Smooth muscle cell (in vitro differentiated cells): ENCODE measurements around the gene CADM2. TPM values are rescaled to one million over a fixed set of nuclear protein-coding genes. Genes with fewer than 3 reads are reported as not detected.

Source experiments
- DNase-seq: peaks from one replicate; lab custom pipeline; 2025; ENCODE audit not compliant: unreplicated experiment; lab: John Stamatoyannopoulos, UW
- H2AFZ ChIP-seq: fragments of 200-600 bp; sonication (generic); 2 replicates; pipeline ENCODE4 v1.6.0; 2016; ENCODE audit warnings: antibody characterized with exemption, low read depth, mild to moderate bottlenecking
- H3F3A ChIP-seq: fragments of 200-600 bp; sonication (generic); 2 replicates; pipeline ENCODE4 v1.6.0; 2017; ENCODE audit warnings: antibody characterized with exemption, low read depth
- H3K27ac ChIP-seq: fragments of 200-600 bp; sonication (generic); 2 replicates; pipeline ENCODE4 v1.5.1; 2016; ENCODE audit warnings: low read depth, mild to moderate bottlenecking
- H3K27me3 ChIP-seq: fragments of 200-600 bp; sonication (generic); 2 replicates; pipeline ENCODE4 v1.6.1; 2016; ENCODE audit warnings: low read depth, mild to moderate bottlenecking
- H3K36me3 ChIP-seq: fragments of 200-600 bp; sonication (generic); 2 replicates; pipeline ENCODE4 v1.5.1; 2016; ENCODE audit warnings: low read depth
- H3K4me1 ChIP-seq: fragments of 200-600 bp; sonication (generic); 2 replicates; pipeline ENCODE4 v1.5.1; 2016; ENCODE audit warnings: low read depth
- H3K4me2 ChIP-seq: fragments of 200-600 bp; sonication (generic); 2 replicates; pipeline ENCODE4 v1.6.0; 2016; ENCODE audit warnings: mild to moderate bottlenecking
- H3K4me3 ChIP-seq: fragments of 200-600 bp; sonication (generic); 2 replicates; pipeline ENCODE4 v1.5.1; 2016; ENCODE audit warnings: mild to moderate bottlenecking
- H3K79me2 ChIP-seq: fragments of 200-600 bp; sonication (generic); 2 replicates; pipeline ENCODE4 v1.6.0; 2016; ENCODE audit warnings: low read depth, mild to moderate bottlenecking
- H3K9ac ChIP-seq: fragments of 200-600 bp; sonication (generic); 2 replicates; pipeline ENCODE4 v1.6.0; 2016; ENCODE audit warnings: low read depth
- H3K9me3 ChIP-seq: fragments of 200-600 bp; sonication (generic); replicated peaks from 2 replicates; pipeline ENCODE4 v1.5.1; 2016; ENCODE audit warnings: low read depth
- H4K20me1 ChIP-seq: fragments of 200-600 bp; sonication (generic); 2 replicates; pipeline ENCODE4 v1.6.0; 2016; ENCODE audit warnings: low read depth
- CTCF ChIP-seq: fragments of 200-600 bp; sonication (generic); IDR thresholded peaks from 2 replicates; pipeline ENCODE4 v1.5.1; 2017; ENCODE audit warnings: borderline replicate concordance, mild to moderate bottlenecking, antibody characterized with exemption; ENCODE audit not compliant: insufficient read depth, poor library complexity, severe bottlenecking
- WGBS: methylation state at CpG from one replicate; pipeline ENCODE4 v1.1.7; 2016; ENCODE audit warnings: low lambda C conversion rate; 5-methylcytosine and 5-hydroxymethylcytosine counted together
- polyA plus RNA-seq: library from polyadenylated mRNA; unstranded; fragments of >200 nt; fragmentation: Nextera tagmentation; extraction: Ambion mirVana; gene quantifications from 2 replicates; pipeline ENCODE4 v1.2.1, GENCODE V29; 2016
- total RNA-seq: library from RNA; depleted of rRNA; stranded (reverse); fragments of >200 nt; gene quantifications from 2 replicates; pipeline ENCODE4 v1.2.3, GENCODE V29; 2014

Gene CADM2
- total and polyA plus RNA-seq, 2 experiments from 2014 or later, result 0.13 TPM; not detected in 1

- H3K9ac ChIP-seq, result no peak overlapping the region
Observed at GRCh38 chr3:85790445-85791030, 831.7 kb downstream of the CADM2 start.

GRCh38 chr3:85796140-85796539, 837.4 kb downstream of the CADM2 start:
- no peaks in the 10 kb centered on the region for H3F3A ChIP-seq
- no peak overlapping the region for H3K4me2 ChIP-seq
- H3K27ac ChIP-seq, result no peak overlapping the region
- no peaks in the 10 kb centered on the region for H4K20me1 ChIP-seq
- H3K36me3 ChIP-seq, result no peaks in the 10 kb centered on the region
- no peaks in the 10 kb centered on the region for H3K9me3 ChIP-seq
- no peaks in the 10 kb centered on the region for H3K79me2 ChIP-seq
- no peak overlapping the region for H2AFZ ChIP-seq
- no peaks in the 10 kb centered on the region for H3K4me1 ChIP-seq
- H3K4me3 ChIP-seq, result no peak overlapping the region
- H3K27me3 ChIP-seq, result no peaks in the 10 kb centered on the region
- TF ChIP-seq CTCF, result no peak
- WGBS, result 62% methylated on average over 4 of the region's 4 CpGs
- no peak for DNase-seq
- no peak overlapping the region for H3K9ac ChIP-seq

More at GRCh38 chr3:85790445-85791030, 831.7 kb downstream of the CADM2 start:
- no peaks in the 10 kb centered on the region for H3K4me1 ChIP-seq
- WGBS, result 98% methylated on average over 5 of the region's 5 CpGs
- H3K4me2 ChIP-seq, result no peak overlapping the region
- no peaks in the 10 kb centered on the region for H3K36me3 ChIP-seq
- TF ChIP-seq CTCF, result no peak
- no peaks in the 10 kb centered on the region for H3K9me3 ChIP-seq
- no peak overlapping the region for H3K27ac ChIP-seq
- H3K4me3 ChIP-seq, result no peak overlapping the region
- no peaks in the 10 kb centered on the region for H3K79me2 ChIP-seq
- no peak for DNase-seq
- no peaks in the 10 kb centered on the region for H4K20me1 ChIP-seq
- H3F3A ChIP-seq, result no peaks in the 10 kb centered on the region
- H3K27me3 ChIP-seq, result no peaks in the 10 kb centered on the region
- no peak overlapping the region for H2AFZ ChIP-seq

- no peak for TF ChIP-seq CTCF
- H3K4me3 ChIP-seq, result no peak overlapping the region
- no peak overlapping the region for H2AFZ ChIP-seq
- H3F3A ChIP-seq, result no peaks in the 10 kb centered on the region
- H3K27me3 ChIP-seq, result no peaks in the 10 kb centered on the region
- H3K36me3 ChIP-seq, result no peaks in the 10 kb centered on the region
- H3K79me2 ChIP-seq, result no peaks in the 10 kb centered on the region
- no peak overlapping the region for H3K9ac ChIP-seq
- no peaks in the 10 kb centered on the region for H3K4me1 ChIP-seq
- no peak overlapping the region for H3K4me2 ChIP-seq
- no peaks in the 10 kb centered on the region for H4K20me1 ChIP-seq
- no peak for DNase-seq
- H3K9me3 ChIP-seq, result no peaks in the 10 kb centered on the region
- 81% methylated on average over 3 of the region's 3 CpGs for WGBS
- no peak overlapping the region for H3K27ac ChIP-seq
Observed at GRCh38 chr3:85800676-85801075, 841.9 kb downstream of the CADM2 start.

GRCh38 chr3:85801955-85802354, 843.2 kb downstream of the CADM2 start:
- Histone ChIP-seq H3K79me2 (no peaks in the 10 kb centered on the region), H4K20me1 (no peaks in the 10 kb centered on the region), H3K9me3 (no peaks in the 10 kb centered on the region), H3K4me1 (no peaks in the 10 kb centered on the region), H3K27ac (no peak overlapping the region), H3K4me2 (no peak overlapping the region), H3F3A (no peaks in the 10 kb centered on the region), H3K36me3 (no peaks in the 10 kb centered on the region), H2AFZ (no peak overlapping the region), H3K27me3 (no peaks in the 10 kb centered on the region), H3K9ac (no peak overlapping the region), H3K4me3 (no peak overlapping the region)
- WGBS, result 29% methylated on average over 3 of the region's 3 CpGs
- no peak for DNase-seq
- TF ChIP-seq CTCF, result peak; percentile 9
